ENCODE results near the gene ULK1.

Gene ULK1

GRCh38 chr12:131892711-131893604 lies 1.5 kb upstream of the ULK1 start:
- DNase-seq (ENCODE audit: low read depth in 2 of 2): no peak

DNA sequence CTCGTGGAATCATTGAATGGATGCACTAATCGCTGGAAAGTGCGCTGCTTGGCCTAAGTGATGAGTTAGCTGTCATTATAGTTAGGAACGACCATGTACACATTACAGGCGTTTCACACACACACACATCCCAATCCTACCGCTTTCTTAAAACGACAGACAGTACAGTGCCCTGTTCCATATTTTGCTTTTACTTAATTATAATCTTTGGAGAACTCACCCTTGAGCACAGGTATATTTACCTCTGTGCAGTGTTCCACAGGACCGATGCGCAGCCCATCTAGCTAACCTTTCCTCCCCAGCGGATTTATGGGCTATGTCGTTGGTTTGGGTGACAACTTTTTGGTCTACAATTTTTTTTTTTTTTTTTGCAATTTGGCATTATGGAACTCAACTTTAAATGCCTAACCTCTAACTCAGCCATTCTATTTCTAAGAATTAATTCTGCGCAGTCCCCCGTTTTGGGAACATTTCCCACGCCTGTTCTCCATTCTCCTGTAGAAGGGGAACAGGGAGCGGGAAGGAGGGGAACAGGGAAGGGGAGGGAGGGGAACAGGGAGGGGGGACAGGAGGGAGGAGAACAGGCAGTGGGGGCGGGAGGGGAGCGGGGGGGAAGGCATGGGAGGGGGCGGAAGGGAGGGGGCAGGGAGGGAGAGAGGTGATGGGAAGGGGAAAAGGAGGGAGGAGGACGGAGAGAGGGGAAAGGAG lies 663 bp upstream of the ULK1 start:
- no peak for DNase-seq (ENCODE audit: low read depth in 2 of 2)

GRCh38 chr12:131894981-131895639 lies 688 bp downstream of the ULK1 start:
- no peak for DNase-seq (ENCODE audit: low read depth in 2 of 2)

GRCh38 chr12:131895640-131896079 lies 1.2 kb downstream of the ULK1 start:
- no peak for DNase-seq (ENCODE audit: low read depth in 2 of 2)

- peak; percentile 52 to 55 for DNase-seq (ENCODE audit: low read depth in 2 of 2)
Measured at GRCh38 chr12:131896080-131896810, 1.8 kb downstream of the ULK1 start.

DNA sequence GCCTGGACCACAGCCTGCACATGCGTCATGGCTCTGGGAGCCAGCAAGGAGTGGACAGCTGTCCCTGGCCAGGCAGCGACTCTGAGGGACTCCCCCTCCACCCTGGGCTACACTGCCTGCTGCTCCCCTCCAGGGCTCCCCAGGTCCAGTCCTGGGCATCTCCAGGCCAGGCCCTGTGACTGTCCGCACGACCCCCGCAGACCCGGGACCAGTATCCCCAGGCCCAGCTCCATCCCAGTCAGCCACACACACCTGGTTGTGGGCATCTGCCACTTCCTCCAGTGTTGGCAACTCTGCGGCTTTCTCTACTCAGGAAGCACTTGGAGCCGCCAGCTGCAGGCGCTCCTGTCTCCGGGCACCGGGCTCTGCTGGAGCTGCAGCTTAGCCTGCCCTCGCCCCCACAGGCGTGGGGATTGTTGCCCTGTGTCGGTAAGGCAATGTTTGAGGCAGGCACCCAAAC lies 2.4 kb downstream of the ULK1 start:
- DNase-seq (ENCODE audit: low read depth in 2 of 2): no peak

DNA sequence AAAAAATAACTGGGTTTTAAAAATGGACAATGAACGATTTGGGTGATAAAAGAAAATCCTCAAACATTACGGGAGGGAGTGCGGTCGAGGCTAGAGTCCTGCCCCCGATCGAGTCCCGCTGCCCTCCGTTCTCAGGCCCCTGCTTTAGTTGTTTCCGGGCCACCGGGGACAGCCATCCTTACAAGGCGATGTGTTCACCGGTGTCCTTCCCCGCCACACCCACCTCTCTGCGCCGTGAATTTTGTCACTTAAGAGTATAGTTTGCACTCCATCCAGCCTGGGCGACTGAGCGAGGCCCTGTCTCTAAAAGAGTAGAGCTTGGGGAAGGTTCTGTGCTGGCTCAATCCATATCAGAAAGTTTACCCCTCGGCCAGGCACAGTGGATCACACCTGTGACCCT lies 2.9 kb downstream of the ULK1 start:
- no peak for DNase-seq (ENCODE audit: low read depth in 2 of 2)

GRCh38 chr12:131897875-131898274 lies 3.5 kb downstream of the ULK1 start:
- DNase-seq (ENCODE audit: low read depth in 2 of 2): no peak

GRCh38 chr12:131900397-131900796 lies 6.0 kb downstream of the ULK1 start:
- no peak for DNase-seq (ENCODE audit: low read depth in 2 of 2)

GRCh38 chr12:131901431-131902331 lies 7.3 kb downstream of the ULK1 start:
- DNase-seq (ENCODE audit: low read depth in 2 of 2): no peak

DNA sequence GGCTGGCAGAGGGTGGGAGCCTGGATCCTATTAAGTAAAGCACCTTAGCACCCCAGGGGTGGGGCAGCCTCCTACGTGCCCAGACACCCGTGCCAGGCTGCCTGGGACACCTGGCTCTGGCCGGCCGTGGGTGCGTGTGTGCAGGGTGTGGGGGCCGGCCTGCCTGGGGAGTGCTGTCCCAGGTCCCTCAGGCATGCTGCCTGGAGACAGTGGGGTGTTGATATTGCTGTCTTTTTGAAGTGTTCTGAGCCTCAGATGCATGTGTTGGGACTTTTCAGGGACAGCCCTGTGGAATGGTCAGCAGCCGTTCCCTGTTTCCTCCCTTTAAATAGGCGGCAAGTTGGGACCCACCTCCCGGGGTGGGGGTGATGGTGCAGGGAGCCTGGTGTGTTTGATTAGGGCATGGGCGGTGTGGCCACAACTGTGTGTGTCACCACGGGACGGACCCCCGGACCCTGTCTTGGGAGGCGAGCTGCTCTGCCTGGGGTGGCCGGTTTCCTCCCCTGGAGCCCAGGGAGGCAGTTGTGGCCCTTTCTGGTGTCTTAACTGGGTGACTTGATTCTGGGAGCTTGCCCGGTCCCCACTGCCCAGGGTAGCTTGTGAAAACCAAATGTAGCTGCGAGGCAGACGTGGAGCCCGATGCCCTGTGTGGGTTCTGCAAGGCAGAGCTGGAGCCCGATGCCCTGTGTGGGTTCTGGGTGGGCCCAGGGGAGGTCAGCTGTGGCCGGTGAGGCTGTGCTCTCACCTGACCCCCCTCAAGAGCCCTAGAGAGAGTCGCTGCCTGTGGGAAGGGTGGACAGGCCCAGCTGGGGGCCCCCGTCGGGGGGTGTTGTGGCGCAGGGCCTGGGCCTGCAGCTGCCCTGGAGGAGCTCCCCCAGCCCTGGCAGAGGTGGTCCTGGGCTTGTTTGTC lies 8.2 kb downstream of the ULK1 start:
- DNase-seq (ENCODE audit: low read depth in 2 of 2): no peak

DNA sequence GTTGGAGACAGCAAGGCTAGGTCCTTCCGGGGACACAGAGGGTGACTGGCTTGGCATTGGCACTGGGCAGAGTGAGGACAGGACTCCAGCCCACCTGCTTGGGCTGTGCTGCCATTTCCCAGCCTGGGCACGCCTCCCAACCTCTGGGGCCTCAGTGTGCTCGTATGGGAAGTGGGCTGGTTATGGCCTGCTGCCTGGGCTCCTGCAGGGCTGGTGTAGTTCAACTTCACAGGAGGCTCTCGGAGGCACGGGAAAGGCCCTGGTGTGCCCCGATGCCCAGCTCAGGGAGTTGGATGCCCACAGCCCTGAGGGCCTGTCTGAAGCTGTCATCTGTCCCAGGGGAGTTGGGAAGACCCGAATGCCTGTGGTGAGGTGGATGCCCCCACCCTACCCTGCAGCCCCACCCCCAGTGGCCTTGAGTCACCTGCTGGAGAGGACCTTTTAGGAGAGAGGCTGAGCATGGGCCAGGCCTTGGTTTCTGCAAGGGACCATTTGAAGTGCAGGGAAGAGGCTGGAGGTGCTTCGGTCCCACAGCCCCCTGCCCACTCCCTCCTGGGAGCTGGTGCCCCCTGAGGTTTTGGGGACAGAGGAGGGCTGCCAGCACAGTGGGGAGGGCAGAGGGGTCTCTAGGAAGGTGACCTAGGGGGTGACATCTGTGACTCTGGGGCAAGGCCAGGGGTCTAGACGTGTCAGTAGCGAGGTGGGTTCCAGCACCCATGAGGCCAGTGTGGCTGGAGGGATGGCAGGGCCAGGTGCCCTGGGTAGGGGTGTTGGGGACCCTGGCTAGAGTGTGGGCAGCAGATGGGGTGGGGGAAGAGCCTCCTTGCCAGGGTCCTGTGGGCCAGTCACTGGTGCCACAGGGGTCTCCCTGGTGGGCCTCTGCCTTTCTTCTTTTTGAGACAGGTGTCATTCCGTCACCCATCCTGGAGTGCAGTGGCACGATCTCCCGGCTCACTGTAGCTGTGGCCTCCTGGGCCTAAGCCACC lies 9.1 kb downstream of the ULK1 start:
- no peak for DNase-seq (ENCODE audit: low read depth in 2 of 2)

GRCh38 chr12:131904346-131904745 lies 9.9 kb downstream of the ULK1 start:
- DNase-seq (ENCODE audit: low read depth in 2 of 2): no peak

DNA sequence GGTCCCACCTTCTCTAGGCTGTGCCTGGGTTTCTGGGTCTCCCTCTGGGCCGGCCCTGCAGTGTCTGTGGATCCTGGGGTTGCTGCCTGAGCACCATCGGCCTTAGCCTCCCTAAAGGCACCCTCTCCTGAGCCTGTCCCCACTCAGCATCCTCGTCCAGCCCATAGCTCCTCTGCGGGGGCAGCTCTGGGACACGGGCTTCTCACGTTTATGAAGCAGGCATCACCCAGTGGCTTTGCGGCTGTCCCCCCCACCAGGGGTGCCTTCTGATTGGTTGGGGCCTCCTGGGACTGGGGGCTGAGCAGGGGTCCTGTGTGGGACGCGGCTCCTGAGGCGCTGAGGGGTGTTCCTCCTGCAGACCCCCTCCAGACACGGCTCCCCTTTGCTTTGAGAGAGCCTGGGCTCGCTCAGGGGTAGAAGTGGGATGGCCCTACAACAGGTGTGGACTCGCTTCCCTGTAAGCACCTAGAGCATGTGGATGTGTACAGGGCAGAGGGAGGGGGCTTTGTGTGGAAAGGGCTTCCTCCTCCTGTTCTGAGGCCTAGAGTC lies 10.7 kb downstream of the ULK1 start:
- no peak for DNase-seq (ENCODE audit: low read depth in 2 of 2)

- DNase-seq (ENCODE audit: low read depth in 2 of 2): no peak
Measured at GRCh38 chr12:131905630-131906091, 11.2 kb downstream of the ULK1 start.

- no peak for DNase-seq (ENCODE audit: low read depth in 2 of 2)
Measured at GRCh38 chr12:131907379-131908091, 13.1 kb downstream of the ULK1 start.

All from fibroblast of skin of left quadriceps (primary cell).